Astrocyte of the hippocampus (primary cell): Measurements from ENCODE around the gene MEPE.

Experiments
- DNase-seq: peaks from one replicate; pipeline ENCODE4 v3.0.0; 2011; ENCODE audit warnings: low read depth, low spot score

Gene MEPE

GRCh38 chr4:87832669-87833068 is at the start of gene MEPE:
MEPE (plus strand) TSS chr4:87832969; CDS start chr4:87834715, 1,746 bp downstream.
- DNase-seq: no peak

GRCh38 chr4:87783781-87784180 is 49.0 kb upstream of the MEPE start:
- peak; percentile 30 for DNase-seq

GRCh38 chr4:87785731-87786509 is 46.8 kb upstream of the MEPE start:
- DNase-seq: no peak

- DNase-seq: no peak
Measured at GRCh38 chr4:87799301-87800113, 33.3 kb upstream of the MEPE start, which contains the start of gene IBSP. IBSP (plus strand) TSS chr4:87799554; CDS start chr4:87802362, 2,808 bp downstream.

- DNase-seq: no peak
Measured at GRCh38 chr4:87802858-87803257, 29.9 kb upstream of the MEPE start.

- DNase-seq: no peak
Measured at GRCh38 chr4:87803421-87803820, 29.3 kb upstream of the MEPE start.

- DNase-seq: no peak
Measured at GRCh38 chr4:87804871-87805270, 27.9 kb upstream of the MEPE start.

- DNase-seq: no peak
Measured at GRCh38 chr4:87805971-87806370, 26.8 kb upstream of the MEPE start.

- DNase-seq: peak; percentile 24
Measured at GRCh38 chr4:87806520-87806919, 26.2 kb upstream of the MEPE start.

GRCh38 chr4:87807402-87807801 is 25.4 kb upstream of the MEPE start:
- DNase-seq: no peak

- no peak for DNase-seq
Measured at GRCh38 chr4:87811977-87812376, 20.8 kb upstream of the MEPE start.

- DNase-seq: peak; percentile 87
Measured at GRCh38 chr4:87819281-87819919, 13.4 kb upstream of the MEPE start.

GRCh38 chr4:87823200-87823599 is 9.6 kb upstream of the MEPE start:
- DNase-seq: no peak

- DNase-seq: no peak
Measured at GRCh38 chr4:87823724-87824123, 9.0 kb upstream of the MEPE start.

- DNase-seq: no peak
Measured at GRCh38 chr4:87824352-87824751, 8.4 kb upstream of the MEPE start.

GRCh38 chr4:87834401-87834800 is 1.6 kb downstream of the MEPE start:
- DNase-seq: no peak

GRCh38 chr4:87835197-87835596 is 2.4 kb downstream of the MEPE start:
- no peak for DNase-seq

GRCh38 chr4:87835743-87836142 is 3.0 kb downstream of the MEPE start:
- DNase-seq: no peak

GRCh38 chr4:87838205-87838604 is 5.4 kb downstream of the MEPE start:
- peak; percentile 7 for DNase-seq

- DNase-seq: peak; percentile 63
Measured at GRCh38 chr4:87838890-87839591, 6.3 kb downstream of the MEPE start.

GRCh38 chr4:87839592-87839946 is 6.8 kb downstream of the MEPE start:
- DNase-seq: no peak

GRCh38 chr4:87840149-87840548 is 7.4 kb downstream of the MEPE start:
- no peak for DNase-seq
